Hematopoietic multipotent progenitor cell treated with erythropoietin and hydrocortisone succinate and interleukin-3 and kit ligand, for 4 days (in vitro differentiated cells): ENCODE measurements around the gene HIVEP1.

Source experiments
- DNase-seq: peaks from one replicate; pipeline ENCODE4 v3.0.0-alpha.2; 2015

Gene HIVEP1

GRCh38 chr6:12012038-12012557 is at the start of gene HIVEP1:
Gene HIVEP1, plus strand, starts transcription at chr6:12012312. Its CDS starts 3,317 bp downstream, at chr6:12015629.
- DNase-seq, result peak; percentile 47

- no peak for DNase-seq
Measured at GRCh38 chr6:11963756-11964500, 48.2 kb upstream of the HIVEP1 start.

- peak; percentile 45 for DNase-seq
Measured at GRCh38 chr6:11964729-11965335, 47.3 kb upstream of the HIVEP1 start.

GRCh38 chr6:11965499-11965898 is 46.6 kb upstream of the HIVEP1 start:
- DNase-seq, result no peak

- DNase-seq, result peak; percentile 36
Measured at GRCh38 chr6:11968241-11968806, 43.8 kb upstream of the HIVEP1 start.

GRCh38 chr6:11969092-11969491 is 43.0 kb upstream of the HIVEP1 start:
- DNase-seq, result no peak

- no peak for DNase-seq
Measured at GRCh38 chr6:11970114-11970513, 42.0 kb upstream of the HIVEP1 start.

- no peak for DNase-seq
Measured at GRCh38 chr6:11971154-11971553, 41.0 kb upstream of the HIVEP1 start.

- no peak for DNase-seq
Measured at GRCh38 chr6:11972270-11972669, 39.8 kb upstream of the HIVEP1 start.

- DNase-seq, result no peak
Measured at GRCh38 chr6:11972806-11973205, 39.3 kb upstream of the HIVEP1 start.

GRCh38 chr6:11973238-11973637 is 38.9 kb upstream of the HIVEP1 start:
- DNase-seq, result no peak

GRCh38 chr6:11974089-11974488 is 38.0 kb upstream of the HIVEP1 start:
- no peak for DNase-seq

GRCh38 chr6:11975353-11975977 is 36.6 kb upstream of the HIVEP1 start:
- peak; percentile 95 for DNase-seq

- no peak for DNase-seq
Measured at GRCh38 chr6:11976489-11976888, 35.6 kb upstream of the HIVEP1 start.

GRCh38 chr6:11977193-11977592 is 34.9 kb upstream of the HIVEP1 start:
- DNase-seq, result no peak

- DNase-seq, result no peak
Measured at GRCh38 chr6:11977738-11978137, 34.4 kb upstream of the HIVEP1 start.

- peak; percentile 49 for DNase-seq
Measured at GRCh38 chr6:11978169-11978987, 33.7 kb upstream of the HIVEP1 start.

- DNase-seq, result no peak
Measured at GRCh38 chr6:11979866-11980265, 32.2 kb upstream of the HIVEP1 start.

- no peak for DNase-seq
Measured at GRCh38 chr6:11983306-11983705, 28.8 kb upstream of the HIVEP1 start.

GRCh38 chr6:11987386-11987785 is 24.7 kb upstream of the HIVEP1 start:
- no peak for DNase-seq

- no peak for DNase-seq
Measured at GRCh38 chr6:11989386-11989785, 22.7 kb upstream of the HIVEP1 start.

GRCh38 chr6:11992086-11992485 is 20.0 kb upstream of the HIVEP1 start:
- DNase-seq, result no peak
